ENCODE results near the gene SLC17A6.

SLC17A6 gene

DNA sequence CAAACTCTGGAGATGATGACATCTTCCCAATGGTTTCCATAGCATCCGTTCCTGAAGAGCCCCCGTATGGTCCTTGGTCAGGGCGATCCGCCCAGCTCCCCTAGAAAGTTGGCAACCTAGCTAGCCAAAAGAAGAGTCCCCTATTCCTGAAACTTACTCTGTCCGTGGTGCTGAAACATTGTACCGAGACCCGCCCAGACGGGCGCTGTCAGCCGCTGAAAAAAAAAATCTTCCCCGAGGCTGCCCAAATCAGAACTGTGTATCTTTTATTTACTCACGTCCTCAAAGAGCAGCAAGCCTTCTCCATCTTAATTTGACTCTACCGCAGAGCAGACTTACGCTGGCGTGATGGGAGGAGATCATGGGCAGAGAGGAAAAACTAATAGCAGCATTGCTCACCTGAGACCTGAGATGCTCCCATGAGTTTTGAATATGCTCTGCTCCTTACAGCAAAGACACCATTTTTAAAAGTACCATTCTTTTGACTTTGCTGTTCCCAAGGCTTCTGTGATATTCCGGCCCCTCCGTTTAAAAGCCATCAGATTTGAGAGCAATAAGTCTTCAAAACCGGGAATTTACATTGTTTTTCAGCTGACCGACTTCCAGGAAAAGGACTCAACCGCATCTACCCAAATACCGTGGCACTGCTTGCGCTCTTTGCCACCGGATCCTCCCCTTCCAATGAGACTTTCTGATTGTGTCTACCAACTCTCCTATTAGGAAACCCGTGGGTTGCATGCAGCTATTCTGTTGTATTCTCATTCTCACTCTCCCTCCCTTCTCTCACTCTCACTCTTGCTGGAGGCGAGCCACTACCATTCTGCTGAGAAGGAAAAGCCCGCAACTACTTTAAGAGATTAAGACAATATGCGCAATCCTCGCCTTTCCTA lies at the start of gene SLC17A6:
TSS of gene SLC17A6 (plus strand) at position 786 of the 890 bp plus-strand sequence. CDS start 153 bp downstream, outside the sequence.
- H3K27ac ChIP-seq, result no peak within 1 kb of the TSS
- TF ChIP-seq, protein P1, sequence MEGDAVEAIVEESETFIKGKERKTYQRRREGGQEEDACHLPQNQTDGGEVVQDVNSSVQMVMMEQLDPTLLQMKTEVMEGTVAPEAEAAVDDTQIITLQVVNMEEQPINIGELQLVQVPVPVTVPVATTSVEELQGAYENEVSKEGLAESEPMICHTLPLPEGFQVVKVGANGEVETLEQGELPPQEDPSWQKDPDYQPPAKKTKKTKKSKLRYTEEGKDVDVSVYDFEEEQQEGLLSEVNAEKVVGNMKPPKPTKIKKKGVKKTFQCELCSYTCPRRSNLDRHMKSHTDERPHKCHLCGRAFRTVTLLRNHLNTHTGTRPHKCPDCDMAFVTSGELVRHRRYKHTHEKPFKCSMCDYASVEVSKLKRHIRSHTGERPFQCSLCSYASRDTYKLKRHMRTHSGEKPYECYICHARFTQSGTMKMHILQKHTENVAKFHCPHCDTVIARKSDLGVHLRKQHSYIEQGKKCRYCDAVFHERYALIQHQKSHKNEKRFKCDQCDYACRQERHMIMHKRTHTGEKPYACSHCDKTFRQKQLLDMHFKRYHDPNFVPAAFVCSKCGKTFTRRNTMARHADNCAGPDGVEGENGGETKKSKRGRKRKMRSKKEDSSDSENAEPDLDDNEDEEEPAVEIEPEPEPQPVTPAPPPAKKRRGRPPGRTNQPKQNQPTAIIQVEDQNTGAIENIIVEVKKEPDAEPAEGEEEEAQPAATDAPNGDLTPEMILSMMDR (conservative IDR thresholded peaks at IDR 0.05), result no peak

DNA sequence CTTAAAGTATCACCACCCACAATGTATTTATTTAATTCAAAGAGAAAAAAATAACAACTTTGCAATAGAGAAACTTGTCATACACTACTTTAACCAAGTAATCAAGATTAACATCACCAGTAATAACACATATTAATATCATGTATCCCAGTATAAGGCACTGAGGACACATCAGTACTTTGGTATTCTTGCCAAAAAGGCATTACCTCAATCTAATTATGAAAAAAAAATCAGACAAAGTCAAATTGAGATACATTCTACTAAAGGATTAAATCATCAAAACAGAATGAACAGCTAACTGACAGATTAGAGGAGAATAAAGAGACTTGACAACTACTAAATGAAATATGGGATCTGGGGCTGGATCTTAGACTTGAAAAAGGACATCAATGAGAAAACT lies 35.8 kb upstream of the SLC17A6 start:
- no peak overlapping the region for H3K27ac ChIP-seq
- TF ChIP-seq, protein P1 (conservative IDR thresholded peaks at IDR 0.05), result no peak

DNA sequence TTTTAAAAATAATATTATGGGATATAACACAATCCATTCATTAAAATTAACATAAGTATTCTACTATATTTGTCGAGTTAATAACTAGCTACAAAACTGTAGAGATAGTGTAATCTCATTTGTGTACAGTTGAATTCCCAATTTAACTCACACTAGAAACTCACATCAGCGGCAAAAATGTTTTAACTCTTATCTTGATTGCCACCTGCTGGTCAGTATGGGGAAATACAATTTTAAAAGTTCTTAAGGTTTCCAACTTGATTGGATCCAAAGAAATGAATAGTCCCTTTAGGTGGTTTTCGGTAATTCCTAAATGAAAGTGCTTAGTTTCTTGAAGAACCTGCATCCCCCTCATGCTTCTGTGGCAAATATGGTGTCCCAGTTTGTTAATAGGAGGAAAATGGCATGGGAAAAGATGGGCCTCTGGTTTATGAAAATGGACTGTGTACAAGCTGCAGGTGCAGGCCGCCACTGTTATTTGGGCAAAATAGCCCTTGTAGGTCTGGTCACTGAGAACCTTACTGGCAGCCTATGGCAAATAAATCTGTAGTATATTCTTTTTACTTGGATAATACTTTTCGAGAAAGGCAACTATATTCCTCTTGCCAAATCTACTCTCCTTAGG lies 33.7 kb upstream of the SLC17A6 start:
- TF ChIP-seq, protein P1 (conservative IDR thresholded peaks at IDR 0.05), result peak; percentile 72
- H3K27ac ChIP-seq, result no peak overlapping the region

DNA sequence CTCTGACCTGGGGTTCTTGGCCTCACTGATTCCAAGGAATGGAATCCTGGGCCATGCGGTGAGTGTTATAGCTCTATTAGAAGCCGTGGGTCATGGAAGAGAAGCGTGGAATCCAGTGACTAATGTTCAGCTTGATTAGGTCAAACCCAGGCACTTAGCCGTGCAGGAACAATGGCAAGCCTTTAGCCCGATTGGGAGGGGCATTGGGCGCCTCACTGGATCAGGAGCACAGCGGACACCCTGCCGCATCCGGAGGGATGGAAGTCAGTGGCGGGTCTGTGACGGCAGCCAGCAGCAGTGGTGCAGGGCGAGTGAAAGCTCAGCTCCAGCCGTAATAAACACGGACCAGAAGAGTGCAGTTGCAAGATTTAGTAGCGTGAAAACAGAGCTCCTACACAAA lies 20.5 kb upstream of the SLC17A6 start:
- no peak overlapping the region for H3K27ac ChIP-seq
- TF ChIP-seq, protein P1 (conservative IDR thresholded peaks at IDR 0.05), result no peak

DNA sequence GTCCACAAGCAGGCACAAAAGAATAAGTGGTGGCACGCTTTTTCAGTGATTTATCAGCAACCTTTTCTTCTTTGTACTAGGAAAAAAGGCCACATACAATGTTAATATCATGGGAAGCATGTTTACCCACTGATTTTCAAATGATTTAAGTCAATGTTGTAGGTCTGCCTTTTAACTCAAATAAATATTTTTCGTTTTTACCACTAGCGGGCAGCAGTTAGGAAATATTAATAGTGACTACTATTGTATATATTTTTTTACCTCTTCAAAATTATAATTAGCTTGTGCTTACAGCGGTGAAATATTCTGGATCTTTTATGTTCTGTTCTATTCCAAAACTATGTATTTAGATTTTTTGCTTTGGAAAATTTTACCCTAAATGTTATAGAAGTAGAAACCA lies 6.4 kb upstream of the SLC17A6 start:
- TF ChIP-seq, protein P1 (conservative IDR thresholded peaks at IDR 0.05), result peak; percentile 68
- H3K27ac ChIP-seq, result no peak overlapping the region

DNA sequence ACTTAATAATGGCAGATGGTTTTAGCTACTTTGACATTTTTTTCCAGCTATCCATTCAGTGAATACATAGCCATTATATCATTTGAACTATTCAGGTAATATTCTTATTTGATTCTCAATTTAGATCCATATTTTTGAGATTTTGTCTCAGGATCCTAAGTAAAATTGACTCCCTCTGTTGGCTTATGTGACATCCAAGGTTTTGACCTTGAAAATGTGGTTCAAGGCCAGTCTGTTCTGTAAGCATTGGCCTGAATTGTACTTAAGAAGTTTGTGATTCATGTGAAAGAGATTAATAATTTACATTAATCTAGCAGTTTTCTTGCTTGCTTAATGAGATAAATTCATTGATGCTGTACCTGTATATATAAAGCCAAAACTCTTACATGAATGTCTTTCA lies 1.6 kb upstream of the SLC17A6 start:
- TF ChIP-seq, protein P1 (conservative IDR thresholded peaks at IDR 0.05), result no peak
- H3K27ac ChIP-seq, result no peak overlapping the region

DNA sequence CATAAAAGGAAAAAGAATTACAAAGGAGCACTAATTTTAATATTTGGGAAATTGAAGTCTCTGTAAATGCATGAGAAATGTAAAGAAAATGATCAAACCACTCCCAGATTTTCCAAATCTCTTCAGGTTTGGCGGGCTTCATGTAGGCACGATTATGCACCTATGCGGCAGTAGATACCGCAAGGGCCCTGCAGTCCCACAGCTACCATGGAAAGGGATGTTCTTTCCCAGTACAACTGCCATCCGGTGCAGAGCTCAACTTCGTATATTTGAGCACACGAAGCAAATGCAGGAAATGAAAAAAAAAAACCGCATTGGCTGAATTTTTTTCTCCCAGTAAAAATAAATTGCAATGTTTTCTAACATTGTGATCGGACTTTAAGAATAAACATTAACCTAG lies 1.4 kb downstream of the SLC17A6 start:
- TF ChIP-seq, protein P1 (conservative IDR thresholded peaks at IDR 0.05), result no peak
- H3K27ac ChIP-seq, result no peak overlapping the region
